Measurements from ENCODE around the gene MAPK1IP1L. TPM values are rescaled to one million over a fixed set of nuclear protein-coding genes. Genes with fewer than 3 reads are reported as not detected.

Gene MAPK1IP1L
- total RNA-seq, 1 experiment from 2014 or later = 111 TPM

DNA sequence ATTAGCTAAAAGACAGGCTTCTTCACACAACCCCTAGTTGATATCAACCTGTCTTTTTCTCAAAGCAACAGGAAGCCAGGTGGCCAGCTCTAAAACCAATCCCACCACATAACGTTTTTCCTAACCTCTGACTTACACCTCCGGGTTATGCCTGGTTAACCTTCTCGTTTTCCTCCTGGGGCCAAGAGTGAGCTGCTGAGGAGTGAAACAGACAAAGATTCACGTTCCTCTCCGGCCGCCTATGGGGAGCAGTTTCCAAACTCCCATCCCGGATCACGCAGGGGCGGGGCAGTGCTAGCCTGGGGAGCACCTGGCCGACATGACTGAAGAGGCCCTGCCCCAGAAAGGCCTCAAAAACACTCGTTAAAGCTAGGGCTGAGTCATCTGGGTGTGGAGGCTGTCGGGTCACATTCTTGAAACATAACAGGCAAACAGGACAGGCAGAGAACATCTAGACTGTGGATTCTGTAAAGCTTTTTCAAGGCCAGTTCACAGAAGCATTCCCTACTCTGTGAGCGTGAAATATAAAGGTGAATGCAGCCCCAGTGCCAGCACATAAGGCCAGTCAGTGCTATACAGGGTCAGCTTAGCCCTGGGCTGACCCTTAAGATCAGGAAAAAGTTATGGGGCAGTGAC, 51.7 kb downstream of the MAPK1IP1L start:
- H3K4me3 ChIP-seq (ENCODE audit: low read length) = no peak overlapping the region
- H2AFZ ChIP-seq (ENCODE audit: low read length) = no peak overlapping the region
- no peak for DNase-seq
- peaks cover 5% of the 10 kb centered on the region; the same call in 1 of the 2 replicates for H3K27me3 ChIP-seq (ENCODE audit: low read length)
- H3K4me2 ChIP-seq (ENCODE audit: low read depth, low read length, poor library complexity, severe bottlenecking) = no peak overlapping the region
- H3K4me1 ChIP-seq (ENCODE audit: low read length) = peaks cover 14% of the 10 kb centered on the region
- 0 out of 2 replicates have a peak, but pooled peaks cover 4% of the 10 kb centered on the region for H3K9me3 ChIP-seq (ENCODE audit: low read length)
- no peak overlapping the region for H3K27ac ChIP-seq (ENCODE audit: low read length)
- no peaks in the 10 kb centered on the region for H4K20me1 ChIP-seq (ENCODE audit: insufficient read depth, low read depth, low read length)
- H3K9ac ChIP-seq (ENCODE audit: low read length) = no peak overlapping the region
- H3K79me2 ChIP-seq (ENCODE audit: low read length) = no peaks in the 10 kb centered on the region
- no peaks in the 10 kb centered on the region for H3K9me2 ChIP-seq (replicated peaks; ENCODE audit: insufficient read depth, low read length)
- no peaks in the 10 kb centered on the region for H3K36me3 ChIP-seq (ENCODE audit: insufficient read depth, low read length)

DNA sequence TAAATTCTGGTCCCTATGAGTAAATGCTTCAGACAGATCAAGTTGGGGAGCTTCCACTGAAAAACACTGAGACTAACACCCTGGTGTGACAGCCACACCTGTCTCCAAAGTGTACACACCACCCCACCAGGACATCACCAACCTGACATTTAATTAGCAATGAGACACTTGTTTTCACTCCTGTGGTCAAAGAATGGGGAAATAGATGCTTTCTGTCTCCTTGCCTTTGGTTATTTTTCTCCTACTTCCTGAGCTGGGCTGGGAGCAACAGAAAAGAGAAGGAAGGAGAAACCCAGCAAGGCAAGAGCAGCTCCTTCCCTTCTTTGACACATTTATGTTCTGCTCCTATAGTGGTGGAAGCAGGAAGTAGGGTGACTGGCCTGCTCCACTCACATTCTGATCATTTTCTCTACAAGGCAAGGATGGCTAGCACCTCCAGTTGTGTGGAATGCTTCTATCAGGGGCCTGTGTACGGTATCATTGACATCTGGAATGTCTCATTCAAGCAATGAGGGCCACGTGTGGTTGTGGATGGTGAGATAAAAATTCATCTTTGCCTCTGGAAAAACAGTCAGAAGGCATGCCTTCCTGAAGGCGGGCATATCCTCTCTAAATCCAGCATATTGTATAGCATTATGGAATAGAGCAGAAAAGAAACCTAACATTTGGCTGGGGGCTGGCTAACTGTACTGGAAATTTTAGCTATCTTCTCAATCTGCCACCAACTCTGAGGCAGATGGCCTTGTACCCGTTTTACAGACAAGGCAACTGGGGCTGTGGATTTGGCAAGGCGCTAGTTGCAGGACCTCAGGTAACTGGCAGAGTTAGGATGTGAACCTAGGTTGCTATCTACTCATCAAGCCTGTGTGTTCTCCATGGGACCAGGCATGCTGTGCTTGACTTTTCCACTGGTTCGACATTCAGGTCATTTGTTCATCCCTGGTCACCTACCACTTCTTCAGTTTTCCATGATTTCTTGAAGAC, 52.8 kb downstream of the MAPK1IP1L start:
- Histone ChIP-seq H3K9me3 (ENCODE audit: low read length) (0 out of 2 replicates have a peak, but pooled peaks cover 4% of the 10 kb centered on the region), H3K9ac (ENCODE audit: low read length) (no peak overlapping the region), H3K4me1 (ENCODE audit: low read length) (peaks cover 14% of the 10 kb centered on the region)

DNA sequence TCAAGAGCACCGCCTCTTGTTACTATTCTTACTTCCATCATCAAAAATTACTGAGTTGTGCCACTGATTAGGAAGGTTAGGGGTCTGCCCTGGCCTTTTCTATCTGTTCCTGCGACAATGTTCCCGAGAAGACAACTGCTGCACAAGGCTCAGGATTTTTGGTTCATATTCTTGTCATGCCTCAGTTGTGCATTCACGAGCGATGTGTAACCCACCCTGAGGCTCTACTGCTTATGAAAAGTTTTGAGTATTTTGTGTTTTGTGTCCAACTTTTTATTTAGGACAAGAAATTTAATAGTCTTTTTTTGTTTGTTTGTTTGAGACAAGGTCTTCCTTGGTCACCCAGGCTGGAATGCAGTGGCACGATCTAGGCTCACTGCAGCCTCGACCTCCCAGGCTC, 54.5 kb downstream of the MAPK1IP1L start:
- no peak overlapping the region for H3K4me2 ChIP-seq (ENCODE audit: low read depth, low read length, poor library complexity, severe bottlenecking)
- no peaks in the 10 kb centered on the region for H3K36me3 ChIP-seq (ENCODE audit: insufficient read depth, low read length)
- H3K27me3 ChIP-seq (ENCODE audit: low read length) = peaks cover 5% of the 10 kb centered on the region; the same call in 1 of the 2 replicates
- no peak overlapping the region for H3K27ac ChIP-seq (ENCODE audit: low read length)
- DNase-seq = no peak
- H4K20me1 ChIP-seq (ENCODE audit: insufficient read depth, low read depth, low read length) = no peaks in the 10 kb centered on the region
- peaks cover 14% of the 10 kb centered on the region for H3K4me1 ChIP-seq (ENCODE audit: low read length)
- H3K79me2 ChIP-seq (ENCODE audit: low read length) = no peaks in the 10 kb centered on the region
- no peak overlapping the region for H3K4me3 ChIP-seq (ENCODE audit: low read length)
- no peaks in the 10 kb centered on the region for H3K9me2 ChIP-seq (replicated peaks; ENCODE audit: insufficient read depth, low read length)
- 0 out of 2 replicates have a peak, but pooled peaks cover 4% of the 10 kb centered on the region for H3K9me3 ChIP-seq (ENCODE audit: low read length)
- no peak overlapping the region for H2AFZ ChIP-seq (ENCODE audit: low read length)
- H3K9ac ChIP-seq (ENCODE audit: low read length) = no peak overlapping the region

More for the DNA sequence above, 52.8 kb downstream of the MAPK1IP1L start:
- Histone ChIP-seq H3K4me3 (ENCODE audit: low read length) (no peak overlapping the region), H3K27me3 (ENCODE audit: low read length) (peaks cover 5% of the 10 kb centered on the region; the same call in 1 of the 2 replicates), H3K4me2 (ENCODE audit: low read depth, low read length, poor library complexity, severe bottlenecking) (no peak overlapping the region), H3K36me3 (ENCODE audit: insufficient read depth, low read length) (no peaks in the 10 kb centered on the region), H2AFZ (ENCODE audit: low read length) (no peak overlapping the region), H3K79me2 (ENCODE audit: low read length) (no peaks in the 10 kb centered on the region), H3K9me2 (replicated peaks; ENCODE audit: insufficient read depth, low read length) (no peaks in the 10 kb centered on the region), H4K20me1 (ENCODE audit: insufficient read depth, low read depth, low read length) (no peaks in the 10 kb centered on the region), H3K27ac (ENCODE audit: low read length) (no peak overlapping the region)
- DNase-seq = no peak

DNA sequence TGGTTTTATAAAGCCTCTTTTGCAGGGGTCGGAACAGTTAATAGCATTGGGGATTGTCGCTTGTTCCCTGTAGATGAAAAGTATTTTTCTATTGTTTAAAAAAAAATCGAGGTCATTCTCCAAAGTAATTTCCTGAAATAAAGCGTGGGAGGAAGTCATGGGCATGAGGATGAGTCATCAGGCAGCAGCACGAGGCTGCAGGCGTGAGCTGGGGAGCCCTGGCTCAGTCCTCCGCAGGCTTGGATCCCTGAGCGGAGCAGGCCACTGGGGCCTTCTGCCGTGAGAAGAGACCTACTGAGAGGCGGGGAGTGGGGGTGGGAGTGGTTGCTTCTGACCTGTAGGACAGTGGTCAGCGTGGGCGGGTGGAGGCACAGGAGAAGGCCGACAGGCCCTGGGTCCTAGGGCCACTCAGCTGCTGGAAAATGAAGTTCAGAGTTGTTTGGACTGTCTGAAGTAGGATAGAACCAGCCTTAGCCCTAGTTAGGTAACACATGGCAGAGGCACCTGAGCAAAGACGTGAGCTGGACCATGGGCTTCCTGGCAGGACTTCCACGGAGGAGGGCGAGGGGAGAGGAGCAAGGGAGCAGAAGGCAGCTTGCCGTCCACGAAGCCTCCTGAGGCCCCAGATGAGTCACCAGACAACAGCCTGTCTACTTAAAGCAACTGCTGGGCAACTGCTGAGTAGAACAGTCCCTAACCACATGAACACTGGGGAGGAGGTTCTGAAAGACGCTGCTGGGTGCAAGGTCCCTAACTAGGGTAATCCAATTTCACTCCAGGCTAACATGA, 56.5 kb downstream of the MAPK1IP1L start:
- no peak overlapping the region for H3K9ac ChIP-seq (ENCODE audit: low read length)
- H3K4me1 ChIP-seq (ENCODE audit: low read length) = peaks cover 2% of the 10 kb centered on the region
- H4K20me1 ChIP-seq (ENCODE audit: insufficient read depth, low read depth, low read length) = no peaks in the 10 kb centered on the region
- no peak overlapping the region for H3K4me3 ChIP-seq (ENCODE audit: low read length)
- 0 out of 2 replicates have a peak, but pooled peaks cover 4% of the 10 kb centered on the region for H3K9me3 ChIP-seq (ENCODE audit: low read length)
- H3K27me3 ChIP-seq (ENCODE audit: low read length) = peaks cover 5% of the 10 kb centered on the region; the same call in 1 of the 2 replicates
- DNase-seq = no peak
- no peak overlapping the region for H3K27ac ChIP-seq (ENCODE audit: low read length)
- H2AFZ ChIP-seq (ENCODE audit: low read length) = no peak overlapping the region
- H3K4me2 ChIP-seq (ENCODE audit: low read depth, low read length, poor library complexity, severe bottlenecking) = no peak overlapping the region
- no peaks in the 10 kb centered on the region for H3K9me2 ChIP-seq (replicated peaks; ENCODE audit: insufficient read depth, low read length)
- no peaks in the 10 kb centered on the region for H3K79me2 ChIP-seq (ENCODE audit: low read length)
- no peaks in the 10 kb centered on the region for H3K36me3 ChIP-seq (ENCODE audit: insufficient read depth, low read length)

DNA sequence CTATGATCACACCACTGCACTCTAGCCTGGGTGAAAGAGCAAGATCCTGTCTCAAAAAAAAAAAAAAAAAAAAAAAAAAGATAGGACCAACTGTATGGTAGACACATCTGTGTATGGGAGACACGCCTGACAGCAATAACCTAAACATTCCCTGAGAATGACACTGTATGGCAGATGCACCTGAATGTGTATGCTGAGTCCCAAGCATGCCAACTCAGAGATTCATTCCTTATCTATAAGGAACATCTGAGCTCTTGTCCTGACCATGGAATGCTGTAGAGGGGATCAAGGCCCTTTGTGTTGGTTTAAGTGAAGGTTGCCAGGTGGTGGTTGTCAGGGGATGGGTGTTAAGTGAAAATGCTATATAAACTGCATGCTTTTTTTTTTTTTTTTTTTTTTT, 58.4 kb downstream of the MAPK1IP1L start:
- Histone ChIP-seq H3K79me2 (ENCODE audit: low read length) (no peaks in the 10 kb centered on the region), H3K36me3 (ENCODE audit: insufficient read depth, low read length) (no peaks in the 10 kb centered on the region), H2AFZ (ENCODE audit: low read length) (no peak overlapping the region), H3K27me3 (ENCODE audit: low read length) (0 out of 2 replicates have a peak, but pooled peaks cover 3% of the 10 kb centered on the region), H3K27ac (ENCODE audit: low read length) (no peak overlapping the region), H3K9ac (ENCODE audit: low read length) (no peak overlapping the region), H3K9me3 (ENCODE audit: low read length) (no peaks in the 10 kb centered on the region), H4K20me1 (ENCODE audit: insufficient read depth, low read depth, low read length) (no peaks in the 10 kb centered on the region), H3K4me3 (ENCODE audit: low read length) (no peak overlapping the region), H3K4me2 (ENCODE audit: low read depth, low read length, poor library complexity, severe bottlenecking) (no peak overlapping the region), H3K9me2 (replicated peaks; ENCODE audit: insufficient read depth, low read length) (no peaks in the 10 kb centered on the region), H3K4me1 (ENCODE audit: low read length) (peaks cover 10% of the 10 kb centered on the region)
- DNase-seq = no peak

DNA sequence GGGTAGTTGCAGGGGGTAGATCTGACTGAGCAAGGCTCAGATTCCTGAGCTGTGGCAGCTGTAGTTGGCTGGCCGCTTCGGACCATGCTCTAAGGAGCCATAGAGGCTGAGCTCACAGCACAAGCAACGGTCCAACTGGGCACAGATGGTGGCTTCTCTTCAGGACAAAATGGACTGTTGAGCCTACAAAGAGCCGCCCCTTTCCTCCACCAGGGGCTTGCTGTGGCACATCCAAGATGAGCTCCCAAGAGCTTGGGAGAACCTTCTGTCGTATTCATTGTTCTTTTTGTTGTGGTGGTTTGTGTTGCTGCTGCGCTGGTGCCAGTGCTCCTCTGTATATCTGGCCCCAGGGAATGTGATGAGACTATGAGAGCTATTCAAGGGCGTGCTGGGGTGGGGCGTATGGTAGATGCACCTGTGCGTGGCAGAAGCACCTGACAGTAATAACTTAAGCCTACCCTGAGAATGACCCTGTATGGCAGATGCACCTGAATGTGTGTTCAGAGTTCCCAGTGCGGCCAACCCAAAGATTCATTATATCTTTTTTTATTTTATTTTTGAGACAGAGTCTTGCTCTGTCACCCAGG, 59.8 kb downstream of the MAPK1IP1L start:
- no peak for DNase-seq
- H4K20me1 ChIP-seq (ENCODE audit: insufficient read depth, low read depth, low read length) = peaks cover 5% of the 10 kb centered on the region; the same call in 1 of the 2 replicates
- H3K9me2 ChIP-seq (replicated peaks; ENCODE audit: insufficient read depth, low read length) = no peaks in the 10 kb centered on the region
- H3K27ac ChIP-seq (ENCODE audit: low read length) = no peak overlapping the region
- no peak overlapping the region for H2AFZ ChIP-seq (ENCODE audit: low read length)
- H3K79me2 ChIP-seq (ENCODE audit: low read length) = no peaks in the 10 kb centered on the region
- H3K27me3 ChIP-seq (ENCODE audit: low read length) = 0 out of 2 replicates have a peak, but pooled peaks cover 3% of the 10 kb centered on the region
- H3K4me3 ChIP-seq (ENCODE audit: low read length) = no peak overlapping the region
- no peaks in the 10 kb centered on the region for H3K36me3 ChIP-seq (ENCODE audit: insufficient read depth, low read length)
- no peak overlapping the region for H3K4me2 ChIP-seq (ENCODE audit: low read depth, low read length, poor library complexity, severe bottlenecking)
- no peaks in the 10 kb centered on the region for H3K9me3 ChIP-seq (ENCODE audit: low read length)
- H3K9ac ChIP-seq (ENCODE audit: low read length) = no peak overlapping the region
- peaks cover 24% of the 10 kb centered on the region for H3K4me1 ChIP-seq (ENCODE audit: low read length)

DNA sequence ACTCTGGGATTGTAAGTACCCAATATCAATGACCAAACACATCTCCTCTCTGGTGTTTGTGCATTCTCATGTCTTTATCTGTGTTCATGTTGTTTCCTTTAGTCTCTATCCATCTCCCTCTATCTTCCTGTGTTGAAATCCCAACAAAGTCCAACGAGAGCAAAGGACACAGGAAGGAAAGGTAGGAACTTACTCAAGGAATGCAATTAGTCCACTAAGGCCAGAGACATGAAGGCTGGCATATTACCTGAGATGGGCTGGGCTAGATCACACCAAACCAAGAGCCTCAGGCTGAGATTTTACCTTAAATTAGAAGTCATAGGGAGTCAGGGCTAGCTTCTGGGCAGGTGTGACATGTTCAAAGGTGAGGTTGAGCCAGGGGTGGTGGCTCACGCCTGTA, 63.3 kb downstream of the MAPK1IP1L start:
- no peaks in the 10 kb centered on the region for H3K79me2 ChIP-seq (ENCODE audit: low read length)
- H3K4me1 ChIP-seq (ENCODE audit: low read length) = peaks cover 42% of the 10 kb centered on the region
- no peak overlapping the region for H3K27ac ChIP-seq (ENCODE audit: low read length)
- H3K9ac ChIP-seq (ENCODE audit: low read length) = no peak overlapping the region
- no peaks in the 10 kb centered on the region for H3K36me3 ChIP-seq (ENCODE audit: insufficient read depth, low read length)
- H3K9me3 ChIP-seq (ENCODE audit: low read length) = no peaks in the 10 kb centered on the region
- H3K4me3 ChIP-seq (ENCODE audit: low read length) = no peak overlapping the region
- H2AFZ ChIP-seq (ENCODE audit: low read length) = no peak overlapping the region
- H4K20me1 ChIP-seq (ENCODE audit: insufficient read depth, low read depth, low read length) = peaks cover 14% of the 10 kb centered on the region; the same call in 1 of the 2 replicates
- H3K9me2 ChIP-seq (replicated peaks; ENCODE audit: insufficient read depth, low read length) = no peaks in the 10 kb centered on the region
- H3K27me3 ChIP-seq (ENCODE audit: low read length) = 0 out of 2 replicates have a peak, but pooled peaks cover 3% of the 10 kb centered on the region
- H3K4me2 ChIP-seq (ENCODE audit: low read depth, low read length, poor library complexity, severe bottlenecking) = no peak overlapping the region
- no peak for DNase-seq
